Esophagus (tissue), 2 donors: Measurements from ENCODE around the gene CTNNA1. TPM values are rescaled to one million over a fixed set of nuclear protein-coding genes. Genes with fewer than 3 reads are reported as not detected.

ENCODE experiments used
- H3K27ac ChIP-seq, 2 donors: one replicate each; pipeline ENCODE4 v1.5.1; 2013; ENCODE audit warnings: low read depth in 2 of 2, mild to moderate bottlenecking in 2 of 2, inconsistent platforms in 1 of 2, low read length in 1 of 2, moderate library complexity in 1 of 2
- H3K27me3 ChIP-seq, 2 donors: one replicate each; pipeline ENCODE4 v1.6.1; 2013; ENCODE audit warnings: low read length in 2 of 2, control low read depth in 1 of 2, mild to moderate bottlenecking in 1 of 2; ENCODE audit not compliant: insufficient read depth in 2 of 2, control insufficient read depth in 1 of 2
- H3K36me3 ChIP-seq, 2 donors: one replicate each; pipeline ENCODE4 v1.6.1; 2013; ENCODE audit warnings: low read length in 1 of 2; ENCODE audit not compliant: control insufficient read depth in 2 of 2, insufficient read depth in 2 of 2
- H3K4me1 ChIP-seq, 2 donors: one replicate each; pipeline ENCODE4 v1.6.1; 2013; ENCODE audit warnings: low read length in 1 of 2; ENCODE audit not compliant: control insufficient read depth in 2 of 2, insufficient read depth in 2 of 2
- H3K4me3 ChIP-seq, 2 donors: one replicate each; pipeline ENCODE4 v1.5.1; 2013; ENCODE audit warnings: low read length in 2 of 2, mild to moderate bottlenecking in 2 of 2, low read depth in 1 of 2, moderate library complexity in 1 of 2
- H3K9me3 ChIP-seq, 2 donors: one replicate each; pipeline ENCODE4 v1.6.1; 2013; ENCODE audit warnings: mild to moderate bottlenecking in 2 of 2, low read depth in 1 of 2, low read length in 1 of 2, moderate library complexity in 1 of 2; ENCODE audit not compliant: control insufficient read depth in 2 of 2, insufficient read depth in 1 of 2
- WGBS, 2 donors: extraction: QIAGEN DNeasy Blood & Tissue Kit; methylation state at CpG; one replicate each; pipeline ENCODE4 v1.1.7; 2013; 5-methylcytosine and 5-hydroxymethylcytosine counted together
- polyA plus RNA-seq, 2 donors: library from polyadenylated mRNA; stranded (reverse); fragments of 200-250 nt; gene quantifications; one replicate each; pipeline ENCODE4 v1.2.3, GENCODE V29; 2013
- donor health status: healthy with polysubstance abuse.
- donor health status: Bipolar disorder and iron deficiency.

Gene CTNNA1
- polyA plus RNA-seq, 2 donors = 221 to 223 TPM

- Histone ChIP-seq H3K27ac (no peak overlapping the region), H3K27me3 (no peaks in the 10 kb centered on the region), H3K4me3 (no peak overlapping the region), H3K36me3 (peaks cover 11 to 16% of the 10 kb centered on the region in 2 donors), H3K9me3 (peaks cover 2 to 4% of the 10 kb centered on the region in 2 donors), H3K4me1 (no peaks in the 10 kb centered on the region)
Measured at GRCh38 chr5:138889994-138890393, 136.8 kb downstream of the CTNNA1 start.

DNA sequence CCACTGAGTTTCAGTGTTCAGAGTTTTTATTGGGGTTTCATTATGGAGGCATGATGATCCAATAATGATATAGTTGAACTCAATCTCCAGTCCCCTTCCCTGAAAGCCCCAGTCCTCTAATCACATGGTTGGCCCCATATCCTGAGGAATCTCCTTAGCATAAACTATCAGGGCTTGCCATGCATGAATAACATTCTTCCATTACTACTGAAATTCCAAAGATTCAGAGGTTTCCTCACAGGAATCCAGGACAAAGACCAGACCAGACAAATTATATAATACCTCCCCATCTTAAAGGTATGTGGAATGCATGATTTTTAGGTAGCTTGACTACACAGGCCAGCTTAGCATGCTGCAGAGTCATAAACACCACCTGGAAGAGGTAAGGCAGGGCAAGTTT, 137.4 kb downstream of the CTNNA1 start:
- Histone ChIP-seq H3K4me3 (no peak overlapping the region), H3K27me3 (no peaks in the 10 kb centered on the region), H3K27ac (no peak overlapping the region), H3K36me3 (peaks cover 11 to 16% of the 10 kb centered on the region in 2 donors), H3K9me3 (peaks cover 2 to 4% of the 10 kb centered on the region in 2 donors), H3K4me1 (no peaks in the 10 kb centered on the region)

DNA sequence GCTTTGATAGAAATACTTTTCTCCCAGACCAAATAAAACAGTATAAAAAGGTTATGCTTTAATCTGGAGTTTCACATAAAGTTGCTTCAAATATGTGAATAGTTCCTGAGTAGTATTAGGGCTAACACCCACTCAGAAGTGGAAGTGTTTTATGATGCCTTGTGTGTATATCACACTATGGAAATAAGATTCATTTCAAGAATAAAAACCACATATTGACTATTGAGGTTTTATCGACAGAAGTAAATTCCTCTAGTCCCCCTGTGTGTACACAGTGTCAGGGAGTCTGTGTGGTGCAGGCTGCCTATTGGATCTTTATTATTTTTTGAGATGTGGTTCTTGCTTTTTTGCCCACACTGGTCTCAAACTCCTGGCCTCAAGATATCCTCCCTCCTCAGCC, 142.7 kb downstream of the CTNNA1 start:
- Histone ChIP-seq H3K27me3 (no peaks in the 10 kb centered on the region), H3K9me3 (no peaks in the 10 kb centered on the region), H3K27ac (no peak overlapping the region), H3K4me3 (no peak overlapping the region), H3K36me3 (peaks cover under 1 to 2% of the 10 kb centered on the region in 2 donors), H3K4me1 (no peaks in the 10 kb centered on the region)
- 60 to 73% methylated on average over 1 of the region's 1 CpG for WGBS, 2 donors

DNA sequence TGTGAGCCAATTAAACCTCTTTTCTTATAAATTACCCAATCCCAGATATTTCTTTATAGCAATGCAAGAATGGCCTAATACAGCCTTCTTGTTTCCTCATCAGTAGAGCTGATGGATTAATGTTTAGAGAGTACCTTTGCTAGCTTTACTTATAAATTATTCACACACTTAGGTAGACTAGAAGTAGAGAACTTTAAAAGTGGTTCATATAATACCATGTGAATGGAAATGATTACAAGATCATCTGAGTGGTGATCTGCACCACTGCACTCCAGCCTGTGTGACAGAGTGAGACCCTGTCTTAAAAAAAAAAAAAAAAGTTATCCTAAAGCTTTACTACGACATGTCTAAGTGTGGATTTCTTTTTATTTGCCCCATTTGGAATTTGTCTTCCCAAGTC, 145.1 kb downstream of the CTNNA1 start:
- Histone ChIP-seq H3K4me3 (no peak overlapping the region), H3K27ac (no peak overlapping the region), H3K27me3 (no peaks in the 10 kb centered on the region), H3K4me1 (no peaks in the 10 kb centered on the region), H3K36me3 (peaks cover 0 to 5% of the 10 kb centered on the region in 2 donors), H3K9me3 (no peaks in the 10 kb centered on the region)
- WGBS, 2 donors = 98 to 100% methylated on average over 1 of the region's 1 CpG

DNA sequence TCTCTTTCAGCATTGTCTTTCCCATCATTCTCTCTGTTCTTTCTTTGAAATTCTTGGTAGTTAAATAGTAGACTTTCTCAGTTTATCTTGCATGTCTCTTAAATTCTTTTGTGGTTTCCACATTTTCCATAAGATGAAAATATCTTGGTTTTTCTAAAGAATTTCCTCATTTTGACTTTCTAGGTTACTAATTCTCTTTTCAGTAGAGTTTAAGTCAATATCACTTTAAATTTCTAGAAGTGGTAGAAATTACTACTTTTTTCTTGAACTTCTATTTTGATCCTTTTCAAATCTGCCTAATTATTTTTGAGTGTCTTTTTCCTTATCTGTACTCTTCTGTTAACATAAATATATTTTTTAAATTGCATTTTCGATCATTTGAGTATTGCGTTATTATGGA, 145.5 kb downstream of the CTNNA1 start:
- H3K9me3 ChIP-seq = no peaks in the 10 kb centered on the region
- H3K36me3 ChIP-seq = peaks cover 0 to 7% of the 10 kb centered on the region in 2 donors
- WGBS, 2 donors = 95 to 99% methylated on average over 2 of the region's 2 CpGs
- no peak overlapping the region for H3K4me3 ChIP-seq
- no peaks in the 10 kb centered on the region for H3K4me1 ChIP-seq
- H3K27me3 ChIP-seq = no peaks in the 10 kb centered on the region
- H3K27ac ChIP-seq = no peak overlapping the region

GRCh38 chr5:138900281-138900965, 147.2 kb downstream of the CTNNA1 start:
- no peaks in the 10 kb centered on the region for H3K4me1 ChIP-seq
- H3K27ac ChIP-seq = no peak overlapping the region
- 70 to 75% methylated on average over 6 of the region's 6 CpGs for WGBS, 2 donors
- H3K27me3 ChIP-seq = no peaks in the 10 kb centered on the region
- H3K9me3 ChIP-seq = no peaks in the 10 kb centered on the region
- H3K4me3 ChIP-seq = no peak overlapping the region
- peaks cover 3 to 10% of the 10 kb centered on the region in 2 donors for H3K36me3 ChIP-seq

GRCh38 chr5:138901716-138902115, 148.5 kb downstream of the CTNNA1 start:
- H3K4me3 ChIP-seq = no peak overlapping the region
- no peaks in the 10 kb centered on the region for H3K4me1 ChIP-seq
- H3K9me3 ChIP-seq = no peaks in the 10 kb centered on the region
- no peaks in the 10 kb centered on the region for H3K27me3 ChIP-seq
- peaks cover 3 to 10% of the 10 kb centered on the region in 2 donors for H3K36me3 ChIP-seq
- 93 to 94% methylated on average over 2 of the region's 2 CpGs for WGBS, 2 donors
- no peak overlapping the region for H3K27ac ChIP-seq

DNA sequence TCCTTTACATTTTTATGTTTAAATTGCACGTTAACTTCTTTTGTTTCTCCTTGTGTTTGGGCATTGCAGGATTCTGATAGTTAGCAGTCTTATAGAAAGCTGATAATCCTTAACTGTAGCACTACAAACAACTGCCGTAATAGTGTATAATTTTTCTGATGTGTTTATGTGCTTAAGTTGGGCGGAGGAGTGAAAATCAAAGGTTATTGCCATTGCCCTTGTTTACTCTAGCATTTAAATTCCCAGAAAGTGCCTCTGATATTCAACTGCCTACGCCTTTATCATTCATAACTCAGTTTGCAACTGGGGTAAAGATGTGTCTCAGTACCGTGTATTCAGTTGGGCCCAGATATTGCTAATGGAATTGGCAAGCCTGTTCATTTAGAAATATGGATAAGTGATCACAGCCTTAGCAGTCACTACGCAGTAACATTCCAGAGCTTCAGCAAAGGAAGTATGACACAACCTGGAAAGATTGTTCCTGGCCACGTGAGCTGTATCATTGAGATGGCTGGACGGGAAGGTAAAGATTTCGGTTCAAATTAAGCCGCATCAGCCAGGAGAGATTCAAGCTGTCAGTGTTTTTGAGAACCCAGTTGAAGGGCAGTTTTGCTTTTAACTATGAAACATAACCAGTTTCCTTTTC, 150.0 kb downstream of the CTNNA1 start:
- H3K9me3 ChIP-seq = no peaks in the 10 kb centered on the region
- H3K4me3 ChIP-seq = no peak overlapping the region
- no peaks in the 10 kb centered on the region for H3K4me1 ChIP-seq
- no peak overlapping the region for H3K27ac ChIP-seq
- H3K36me3 ChIP-seq = peaks cover 3 to 10% of the 10 kb centered on the region in 2 donors
- WGBS, 2 donors = 78 to 83% methylated on average over 10 of the region's 10 CpGs
- H3K27me3 ChIP-seq = no peaks in the 10 kb centered on the region

GRCh38 chr5:138905541-138905940, 152.3 kb downstream of the CTNNA1 start:
- peaks cover 3 to 12% of the 10 kb centered on the region in 2 donors for H3K36me3 ChIP-seq

GRCh38 chr5:138909734-138910133, 156.5 kb downstream of the CTNNA1 start:
- WGBS, 2 donors = 96% methylated on average over 2 of the region's 2 CpGs
- Histone ChIP-seq H3K36me3 (peaks cover 3 to 18% of the 10 kb centered on the region in 2 donors), H3K4me3 (no peak overlapping the region), H3K27ac (no peak overlapping the region), H3K4me1 (no peaks in the 10 kb centered on the region), H3K9me3 (no peaks in the 10 kb centered on the region), H3K27me3 (no peaks in the 10 kb centered on the region)

More at GRCh38 chr5:138905541-138905940, 152.3 kb downstream of the CTNNA1 start:
- 96 to 100% methylated on average over 1 of the region's 1 CpG for WGBS, 2 donors
- Histone ChIP-seq H3K27ac (no peak overlapping the region), H3K4me1 (no peaks in the 10 kb centered on the region), H3K4me3 (no peak overlapping the region), H3K9me3 (no peaks in the 10 kb centered on the region), H3K27me3 (no peaks in the 10 kb centered on the region)
